Right cardiac atrium (tissue), 5 donors: Measurements from ENCODE around the gene PIEZO2. TPM values are rescaled to one million over a fixed set of nuclear protein-coding genes. Genes with fewer than 3 reads are reported as not detected.

Source experiments
- ATAC-seq, 2 donors: fragments of 200-7000 bp; cut with Tn5 transposase; one replicate each; pipeline versions ENCODE4 v1.8.0 to v1.9.1; 2020; ENCODE audit warnings: moderate library complexity in 2 of 2, mild to moderate bottlenecking in 1 of 2
- DNase-seq, 3 donors: peaks; one replicate each; pipeline ENCODE4 v3.0.0-alpha.2; 2020
- H3K27ac ChIP-seq: one replicate; pipeline ENCODE4 v1.5.1; 2013; ENCODE audit warnings: mild to moderate bottlenecking, low read length, control low read depth, moderate library complexity
- H3K27me3 ChIP-seq: one replicate; pipeline ENCODE4 v1.6.1; 2013; ENCODE audit not compliant: control insufficient read depth, insufficient read depth
- H3K4me1 ChIP-seq: one replicate; pipeline ENCODE4 v1.6.1; 2013; ENCODE audit warnings: low read length; ENCODE audit not compliant: control insufficient read depth, insufficient read depth
- H3K4me3 ChIP-seq: one replicate; pipeline ENCODE4 v1.5.1; 2013; ENCODE audit warnings: low read length, control low read depth
- H3K9me3 ChIP-seq: one replicate; pipeline ENCODE4 v1.6.1; 2013; ENCODE audit warnings: low read length; ENCODE audit not compliant: control insufficient read depth
- WGBS: extraction: QIAGEN DNeasy Blood & Tissue Kit; methylation state at CpG from one replicate; pipeline ENCODE4 v1.1.7; 2013; 5-methylcytosine and 5-hydroxymethylcytosine counted together
- intact Hi-C, 4 donors: fragments of 100-400 bp; cut with DNase I; formaldehyde crosslinking; loops; one replicate each; pipeline versions ENCODE4 v1.11.0 to v1.14.0; 2022 to 2023
- polyA plus RNA-seq: library from polyadenylated mRNA; stranded (reverse); fragments of 200-250 nt; gene quantifications from one replicate; pipeline ENCODE4 v1.2.3, GENCODE V29; 2013
- total RNA-seq, 4 donors: library from RNA; stranded (reverse); fragmentation: NEBNext Ultra II Directional; extraction: Animal tissue kit (Norgen Biotek cat#: 25700); gene quantifications; one replicate each; pipeline ENCODE4 v1.2.1, GENCODE V29; 2021
- donor health status: healthy with polysubstance abuse.
- donor health status: DM: no; HTN: yes; CAD: no.
- donor health status: DM: no; HTN: no; CAD: no.
- donor health status: DM: no; HTN: yes; CAD: no; lungs with severe emphysema.
- donor health status: DM: yes; HTN: yes; CAD: no.

Gene PIEZO2
- total and polyA plus RNA-seq, 5 donors = 0.18 to 0.93 (median 0.56) TPM

DNA sequence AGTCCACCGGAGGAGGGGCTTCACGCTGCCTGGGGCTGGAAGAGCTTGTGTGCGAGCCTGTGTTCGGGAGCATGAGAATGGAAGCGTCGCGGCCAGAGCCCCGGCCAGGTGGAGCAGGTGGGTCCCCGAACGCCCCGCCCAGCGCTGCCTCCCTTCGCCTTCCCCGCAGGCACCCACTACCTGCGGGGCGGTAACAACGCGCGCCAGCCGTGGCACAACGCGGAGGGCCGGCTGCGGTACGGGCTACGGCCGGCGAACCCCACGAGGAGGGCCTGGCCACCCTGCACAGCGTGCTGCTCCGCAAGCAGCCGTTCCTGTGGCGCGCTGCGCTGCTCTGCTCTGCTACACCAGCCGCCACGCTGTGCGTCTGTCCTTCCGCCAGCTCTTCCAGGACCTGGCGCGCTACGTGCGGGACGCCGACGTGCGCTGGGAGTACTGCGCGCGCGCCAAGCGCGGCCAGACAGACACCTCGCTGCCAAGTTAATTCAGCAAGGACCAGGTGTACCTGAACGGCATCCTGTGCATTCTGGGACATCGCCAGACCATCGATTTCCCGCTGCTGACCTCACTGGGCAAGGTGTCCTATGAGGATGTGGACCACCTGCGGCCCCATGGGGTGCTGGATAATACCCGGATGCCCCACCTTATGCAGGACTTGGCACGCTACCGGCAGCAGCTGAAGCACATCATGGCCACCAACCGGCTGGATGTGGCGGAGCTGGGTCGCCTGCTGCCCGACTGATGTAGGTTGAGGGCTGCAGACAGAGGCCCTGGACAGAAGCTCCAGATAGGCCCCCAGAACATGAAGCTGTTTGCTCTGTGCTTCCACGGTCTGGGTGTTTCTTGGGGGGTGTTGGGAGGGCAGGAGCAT lies 422.9 kb downstream of the PIEZO2 start:
- 57% methylated on average over 67 of the region's 67 CpGs for WGBS
- intact Hi-C loops = no loop called here
- H3K4me3 ChIP-seq = no peak overlapping the region

DNA sequence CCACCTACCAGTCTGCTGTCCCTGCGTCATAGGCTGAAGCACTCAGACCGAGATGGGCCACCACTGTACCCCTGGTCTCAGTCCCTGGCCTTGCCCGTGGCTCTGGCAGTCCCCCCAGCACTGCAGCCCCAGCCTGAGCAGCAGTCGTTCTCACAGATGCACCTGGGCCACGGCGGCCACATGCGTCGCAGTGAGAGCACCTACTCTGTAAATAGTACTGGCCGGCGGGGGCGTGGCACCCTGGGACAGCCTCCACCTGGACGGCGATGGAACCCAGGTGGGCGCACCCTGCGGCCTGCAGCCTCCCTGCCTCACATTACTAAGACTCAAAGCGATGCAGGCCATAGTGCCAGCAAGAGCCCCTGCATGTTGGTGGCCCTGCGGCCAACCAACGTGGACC lies 424.7 kb downstream of the PIEZO2 start:
- intact Hi-C loops = no loop called here
- WGBS = 98% methylated on average over 18 of the region's 18 CpGs
- no peak overlapping the region for H3K27ac ChIP-seq

More for the DNA sequence above, 422.9 kb downstream of the PIEZO2 start:
- no peak for DNase-seq
- Histone ChIP-seq H3K9me3 (no peaks in the 10 kb centered on the region), H3K27me3 (no peaks in the 10 kb centered on the region), H3K4me1 (no peaks in the 10 kb centered on the region), H3K27ac (no peak overlapping the region)
- ATAC-seq = peak; percentile 51

DNA sequence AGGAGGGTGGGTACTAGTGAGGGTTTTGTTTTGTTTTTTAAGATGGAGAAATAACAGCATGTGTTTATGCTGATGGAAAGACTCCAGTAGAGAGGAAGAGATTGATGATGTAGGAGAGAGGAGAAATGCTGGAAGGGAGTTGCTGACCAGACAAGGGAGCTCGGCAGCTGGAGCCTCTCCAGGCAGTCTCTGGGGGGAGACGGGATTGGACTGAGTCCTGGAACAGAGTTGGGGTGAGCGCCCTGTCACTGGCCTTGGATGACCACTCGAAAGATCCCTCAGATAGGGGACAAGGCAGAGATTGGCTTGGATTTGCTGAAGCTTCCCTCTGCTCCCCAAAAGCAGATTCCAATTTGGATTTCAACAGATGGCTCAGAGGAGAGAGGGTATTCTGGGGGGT lies 425.9 kb downstream of the PIEZO2 start:
- H3K9me3 ChIP-seq = no peaks in the 10 kb centered on the region
- H3K4me3 ChIP-seq = no peak overlapping the region
- no peaks in the 10 kb centered on the region for H3K27me3 ChIP-seq
- intact Hi-C loops = no loop called here
- H3K27ac ChIP-seq = no peak overlapping the region
- DNase-seq = no peak
- ATAC-seq = no peak
- no peaks in the 10 kb centered on the region for H3K4me1 ChIP-seq
- 63% methylated on average over 4 of the region's 4 CpGs for WGBS

More for the DNA sequence above, 424.7 kb downstream of the PIEZO2 start:
- no peaks in the 10 kb centered on the region for H3K27me3 ChIP-seq
- DNase-seq = no peak
- H3K4me1 ChIP-seq = no peaks in the 10 kb centered on the region
- no peak overlapping the region for H3K4me3 ChIP-seq
- no peaks in the 10 kb centered on the region for H3K9me3 ChIP-seq
- ATAC-seq = no peak

DNA sequence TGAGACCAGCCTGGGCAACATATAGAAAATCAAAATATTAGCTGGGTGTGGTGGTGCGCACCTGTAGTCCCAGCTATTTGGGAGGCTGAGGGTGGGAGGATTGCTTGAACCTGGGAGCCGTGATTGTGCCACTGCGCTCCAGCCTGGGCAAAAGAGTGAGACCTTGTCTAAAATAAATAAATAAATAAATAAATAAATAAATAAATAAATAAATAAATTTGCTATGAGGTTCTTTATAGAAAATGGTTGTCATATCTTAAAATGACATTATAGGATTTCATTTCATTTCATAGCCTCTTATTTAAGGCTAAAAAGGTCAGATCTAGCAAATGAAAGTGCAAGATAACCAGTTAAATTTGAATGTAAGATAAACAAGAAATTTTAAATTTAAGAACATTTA lies 430.6 kb downstream of the PIEZO2 start:
- Histone ChIP-seq H3K4me1 (no peaks in the 10 kb centered on the region), H3K4me3 (no peak overlapping the region), H3K27ac (no peak overlapping the region), H3K27me3 (no peaks in the 10 kb centered on the region), H3K9me3 (no peaks in the 10 kb centered on the region)
- ATAC-seq = no peak
- intact Hi-C loops = no loop called here
- no peak for DNase-seq
- 96% methylated on average over 3 of the region's 3 CpGs for WGBS

GRCh38 chr18:10715791-10716190 lies 433.6 kb downstream of the PIEZO2 start:
- 61% methylated on average over 9 of the region's 9 CpGs for WGBS
- H3K27me3 ChIP-seq = no peaks in the 10 kb centered on the region
- ATAC-seq = peak; percentile 60 to 90
- H3K9me3 ChIP-seq = no peaks in the 10 kb centered on the region
- no peak overlapping the region for H3K4me3 ChIP-seq
- no peaks in the 10 kb centered on the region for H3K4me1 ChIP-seq
- peak in 2 of 3 donors; percentile 57 to 69 for DNase-seq
- no peak overlapping the region for H3K27ac ChIP-seq
- intact Hi-C loops = no loop called here

DNA sequence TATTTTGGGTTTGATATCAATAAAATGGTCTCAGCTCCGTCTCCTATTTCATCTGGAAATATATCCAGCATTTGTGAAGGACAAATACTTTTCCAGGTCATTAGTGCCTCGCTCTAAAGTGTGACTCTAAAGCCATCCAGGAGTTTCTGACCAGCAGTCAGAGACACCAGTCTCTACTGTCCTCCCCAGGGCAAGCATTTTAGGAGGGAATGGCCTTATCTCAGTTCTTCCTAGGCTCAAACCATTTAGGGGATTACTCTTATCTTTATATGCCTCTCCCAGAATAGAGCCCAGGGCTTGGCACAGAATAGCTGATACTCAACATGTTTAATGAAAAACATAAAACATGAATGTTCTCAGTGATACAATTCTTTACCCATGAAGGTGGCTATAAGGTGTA lies 436.0 kb downstream of the PIEZO2 start:
- Histone ChIP-seq H3K4me3 (no peak overlapping the region), H3K9me3 (no peaks in the 10 kb centered on the region), H3K4me1 (no peaks in the 10 kb centered on the region), H3K27ac (no peak overlapping the region), H3K27me3 (no peaks in the 10 kb centered on the region)
- intact Hi-C loops = no loop called here
- ATAC-seq = no peak
- WGBS = 55% methylated on average over 2 of the region's 2 CpGs
- DNase-seq = no peak

DNA sequence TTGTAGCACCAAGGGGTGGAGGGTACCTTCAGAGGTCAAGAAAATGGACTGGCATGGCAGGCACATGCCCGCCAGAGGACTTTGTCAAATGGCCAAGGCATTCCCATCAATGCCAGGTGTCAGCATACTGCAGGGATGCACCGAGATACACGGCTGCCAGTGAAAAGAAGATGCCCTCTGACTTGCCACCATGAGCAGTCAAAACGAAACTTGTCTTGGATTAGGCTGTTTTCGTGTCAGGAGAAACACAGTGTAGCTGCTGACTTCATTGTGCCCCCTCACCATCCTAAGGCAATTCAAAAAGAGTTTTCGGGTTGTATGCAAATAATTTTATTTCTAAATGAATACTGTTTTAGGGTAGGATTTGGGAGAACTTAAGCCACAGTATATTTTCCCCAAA lies 442.1 kb downstream of the PIEZO2 start:
- intact Hi-C loops = no loop called here
- Histone ChIP-seq H3K4me1 (no peaks in the 10 kb centered on the region), H3K27me3 (no peaks in the 10 kb centered on the region), H3K4me3 (no peak overlapping the region), H3K27ac (no peak overlapping the region), H3K9me3 (no peaks in the 10 kb centered on the region)
- ATAC-seq (no peak), DNase-seq (no peak)
- 96% methylated on average over 6 of the region's 6 CpGs for WGBS

- H3K4me1 ChIP-seq = no peaks in the 10 kb centered on the region
- H3K27ac ChIP-seq = no peak overlapping the region
- H3K27me3 ChIP-seq = no peaks in the 10 kb centered on the region
- no peaks in the 10 kb centered on the region for H3K9me3 ChIP-seq
- no peak overlapping the region for H3K4me3 ChIP-seq
- WGBS = 62% methylated on average over 3 of the region's 3 CpGs
- no peak for DNase-seq
- no peak for ATAC-seq
- intact Hi-C loops = no loop called here
Observed at GRCh38 chr18:10705786-10706185, 443.6 kb downstream of the PIEZO2 start.

GRCh38 chr18:10705291-10705690 lies 444.1 kb downstream of the PIEZO2 start:
- 90% methylated on average over 17 of the region's 17 CpGs for WGBS
- Histone ChIP-seq H3K27ac (no peak overlapping the region), H3K9me3 (no peaks in the 10 kb centered on the region), H3K4me1 (no peaks in the 10 kb centered on the region), H3K27me3 (no peaks in the 10 kb centered on the region), H3K4me3 (no peak overlapping the region)
- no peak for ATAC-seq
- intact Hi-C loops = no loop called here
- DNase-seq = no peak

DNA sequence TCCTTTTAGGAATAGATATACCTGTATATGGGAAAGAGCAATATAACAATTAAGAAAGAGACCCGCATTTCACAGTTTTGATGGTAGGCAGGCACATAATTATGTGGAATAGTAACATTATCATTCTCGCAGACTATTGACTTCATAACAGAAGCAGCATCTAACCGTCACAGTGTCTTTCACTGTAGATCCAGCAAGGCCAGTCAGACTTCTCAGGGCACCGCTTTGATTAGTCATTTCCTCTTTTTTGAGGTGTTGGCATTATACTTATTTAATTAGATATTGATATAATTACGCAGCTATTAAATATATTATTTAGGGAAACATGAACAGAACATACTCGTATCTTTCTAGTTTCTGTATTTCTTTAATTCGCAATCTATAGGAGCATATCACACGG lies 447.2 kb downstream of the PIEZO2 start:
- Histone ChIP-seq H3K4me1 (no peaks in the 10 kb centered on the region), H3K27ac (no peak overlapping the region), H3K9me3 (no peaks in the 10 kb centered on the region), H3K4me3 (no peak overlapping the region), H3K27me3 (no peaks in the 10 kb centered on the region)
- 95% methylated on average over 8 of the region's 8 CpGs for WGBS
- intact Hi-C loops = no loop called here
- DNase-seq (no peak), ATAC-seq (no peak)

GRCh38 chr18:10690366-10690765 lies 459.0 kb downstream of the PIEZO2 start:
- no peak for ATAC-seq
- no peaks in the 10 kb centered on the region for H3K4me1 ChIP-seq
- no peak overlapping the region for H3K27ac ChIP-seq
- no peaks in the 10 kb centered on the region for H3K27me3 ChIP-seq
- WGBS = 69% methylated on average over 7 of the region's 7 CpGs
- intact Hi-C loops = no loop called here
- H3K9me3 ChIP-seq = no peaks in the 10 kb centered on the region
- H3K4me3 ChIP-seq = no peak overlapping the region
- DNase-seq = no peak

GRCh38 chr18:10690035-10690329 lies 459.4 kb downstream of the PIEZO2 start:
- Histone ChIP-seq H3K27me3 (no peaks in the 10 kb centered on the region), H3K9me3 (no peaks in the 10 kb centered on the region), H3K4me1 (no peaks in the 10 kb centered on the region), H3K27ac (no peak overlapping the region), H3K4me3 (no peak overlapping the region)
- intact Hi-C loops = no loop called here
- ATAC-seq = no peak
- WGBS = 90% methylated on average over 4 of the region's 4 CpGs
- no peak for DNase-seq
